ENCODE measurements around the gene CPNE9.

DNA sequence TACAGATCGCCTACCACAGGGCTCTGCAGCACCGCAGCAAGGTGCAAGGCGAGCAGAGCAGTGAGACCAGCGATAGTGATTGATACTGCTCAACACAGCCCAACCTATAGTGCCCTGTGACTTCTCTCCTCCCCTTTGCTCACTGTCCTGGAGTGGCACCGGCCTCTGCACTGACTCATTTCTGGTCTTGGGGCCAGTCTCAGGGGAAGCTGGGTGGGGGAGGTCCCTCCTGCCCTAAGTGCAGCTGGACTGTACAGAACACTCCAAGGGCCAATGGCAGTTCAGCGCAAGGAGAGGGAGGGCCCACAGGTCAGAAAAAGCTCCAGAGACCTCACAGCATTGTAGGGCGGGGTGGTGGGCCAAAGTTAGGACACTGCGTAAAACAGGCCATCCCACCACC lies 43.6 kb downstream of the CPNE9 start:
- TF ChIP-seq CTCF (IDR thresholded peaks at IDR 0.05; ENCODE audit: poor library complexity): no peak
- no peak for TF ChIP-seq EZH2 (IDR thresholded peaks at IDR 0.05; ENCODE audit: borderline replicate concordance)

Data from hepatocyte (in vitro differentiated cells).